GM19351 (cell line): ENCODE measurements around the gene MPDU1.

Experiments used
- ATAC-seq: cut with Tn5 transposase; IDR thresholded peaks from one replicate; pipeline ENCODE4 v1.9.1; 2021; ENCODE audit warnings: mild to moderate bottlenecking, moderate library complexity; ENCODE audit not compliant: unreplicated experiment

The MPDU1 gene

GRCh38 chr17:7560172-7561027 is 23.3 kb upstream of the MPDU1 start:
- ATAC-seq: no peak

GRCh38 chr17:7561028-7561575 is 22.6 kb upstream of the MPDU1 start:
- ATAC-seq: peak; percentile 69

- peak; percentile 68 for ATAC-seq
Measured at GRCh38 chr17:7561589-7562207, 22.0 kb upstream of the MPDU1 start, which contains the start of gene SENP3. Gene SENP3, plus strand, starts transcription at chr17:7561919. Its CDS starts 1,158 bp downstream, at chr17:7563077.

DNA sequence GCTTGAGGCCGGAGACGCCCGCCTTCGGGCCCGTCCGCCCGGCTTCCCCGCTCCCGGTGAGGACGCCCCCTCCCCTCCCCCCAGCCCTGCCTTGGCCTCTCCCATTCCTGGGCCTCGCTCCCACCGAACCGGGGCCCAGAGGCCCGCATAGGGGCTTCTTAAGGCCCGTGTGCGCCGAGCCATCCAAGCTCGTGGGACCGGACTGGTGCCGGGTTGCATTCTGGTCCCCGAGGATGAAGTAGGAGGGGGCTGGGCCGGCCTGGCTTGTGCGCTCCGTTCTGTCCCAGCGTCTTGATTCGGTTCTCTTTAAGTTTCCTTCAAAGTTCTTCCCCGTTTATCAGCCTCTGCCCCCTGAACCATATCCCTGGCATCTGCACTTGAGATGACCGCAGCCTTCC is 21.4 kb upstream of the MPDU1 start:
- no peak for ATAC-seq

DNA sequence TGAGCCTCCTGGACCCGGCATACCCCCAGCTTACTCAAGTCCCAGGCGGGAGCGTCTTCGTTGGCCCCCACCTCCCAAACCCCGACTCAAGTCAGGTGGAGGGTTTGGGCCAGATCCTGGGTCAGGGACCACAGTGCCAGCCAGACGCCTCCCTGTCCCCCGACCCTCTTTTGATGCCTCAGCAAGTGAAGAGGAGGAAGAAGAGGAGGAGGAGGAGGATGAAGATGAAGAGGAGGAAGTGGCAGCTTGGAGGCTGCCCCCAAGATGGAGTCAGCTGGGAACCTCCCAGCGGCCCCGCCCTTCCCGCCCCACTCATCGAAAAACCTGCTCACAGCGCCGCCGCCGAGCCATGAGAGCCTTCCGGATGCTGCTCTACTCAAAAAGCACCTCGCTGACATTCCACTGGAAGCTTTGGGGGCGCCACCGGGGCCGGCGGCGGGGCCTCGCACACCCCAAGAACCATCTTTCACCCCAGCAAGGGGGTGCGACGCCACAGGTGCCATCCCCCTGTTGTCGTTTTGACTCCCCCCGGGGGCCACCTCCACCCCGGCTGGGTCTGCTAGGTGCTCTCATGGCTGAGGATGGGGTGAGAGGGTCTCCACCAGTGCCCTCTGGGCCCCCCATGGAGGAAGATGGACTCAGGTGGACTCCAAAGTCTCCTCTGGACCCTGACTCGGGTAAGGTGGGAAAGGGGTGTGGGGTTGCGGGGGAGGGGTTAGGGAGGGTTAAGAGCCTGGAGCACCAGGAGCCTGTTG is 20.4 kb upstream of the MPDU1 start:
- ATAC-seq: no peak

- no peak for ATAC-seq
Measured at GRCh38 chr17:7569571-7569970, 14.1 kb upstream of the MPDU1 start.

DNA sequence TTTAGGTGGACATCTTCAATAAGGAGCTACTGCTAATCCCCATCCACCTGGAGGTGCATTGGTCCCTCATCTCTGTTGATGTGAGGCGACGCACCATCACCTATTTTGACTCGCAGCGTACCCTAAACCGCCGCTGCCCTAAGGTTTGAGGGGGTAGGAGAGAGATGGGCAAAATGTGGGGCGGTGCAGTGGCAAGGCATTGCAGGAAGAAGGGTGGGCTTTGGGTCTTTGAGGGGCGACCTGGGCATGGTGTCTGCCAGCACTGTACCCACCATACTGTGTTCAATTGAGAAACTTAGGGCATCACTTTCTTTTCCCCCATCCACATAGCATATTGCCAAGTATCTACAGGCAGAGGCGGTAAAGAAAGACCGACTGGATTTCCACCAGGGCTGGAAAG is 13.3 kb upstream of the MPDU1 start:
- ATAC-seq: no peak

- peak; percentile 87 for ATAC-seq
Measured at GRCh38 chr17:7572338-7572587, 11.4 kb upstream of the MPDU1 start.

- ATAC-seq: peak; percentile 1
Measured at GRCh38 chr17:7572588-7573323, 10.9 kb upstream of the MPDU1 start.

DNA sequence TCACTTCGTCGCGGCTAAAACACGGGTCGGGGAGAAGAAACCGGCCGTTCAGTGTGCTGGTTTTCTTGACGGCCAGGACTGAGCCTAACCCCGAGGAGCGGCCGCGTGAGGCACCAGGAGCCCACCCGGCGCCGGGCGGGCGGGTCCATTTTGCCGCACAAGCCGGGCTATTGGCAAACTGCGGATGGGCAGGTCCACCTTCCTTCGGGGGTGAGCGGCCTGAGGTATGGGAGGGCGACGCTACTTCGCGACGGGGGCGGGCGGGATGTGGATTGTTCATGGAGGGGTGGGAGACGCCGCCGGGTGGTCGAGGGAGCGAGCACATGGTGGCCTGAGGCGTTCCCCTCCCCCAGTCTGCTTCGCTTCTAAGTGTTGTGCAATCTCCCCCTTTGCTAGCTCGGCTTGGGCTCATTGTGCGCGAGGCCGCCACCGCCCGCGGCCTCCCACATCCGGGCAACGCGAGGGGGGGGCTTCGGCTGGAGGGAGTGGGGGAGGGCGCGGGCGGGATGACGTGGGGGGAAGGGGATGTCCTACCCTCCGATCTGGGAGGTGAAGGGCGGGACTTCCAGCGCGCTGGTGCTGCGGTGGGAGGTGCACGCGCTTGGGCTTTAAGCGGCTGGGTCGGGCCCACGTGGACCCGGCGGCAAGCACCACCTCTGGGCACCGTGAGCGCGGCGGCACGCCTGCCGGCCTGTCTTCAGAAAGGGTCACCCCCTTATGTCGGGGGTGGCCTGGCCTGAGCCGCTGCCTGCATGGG is 10.2 kb upstream of the MPDU1 start:
- ATAC-seq: no peak

DNA sequence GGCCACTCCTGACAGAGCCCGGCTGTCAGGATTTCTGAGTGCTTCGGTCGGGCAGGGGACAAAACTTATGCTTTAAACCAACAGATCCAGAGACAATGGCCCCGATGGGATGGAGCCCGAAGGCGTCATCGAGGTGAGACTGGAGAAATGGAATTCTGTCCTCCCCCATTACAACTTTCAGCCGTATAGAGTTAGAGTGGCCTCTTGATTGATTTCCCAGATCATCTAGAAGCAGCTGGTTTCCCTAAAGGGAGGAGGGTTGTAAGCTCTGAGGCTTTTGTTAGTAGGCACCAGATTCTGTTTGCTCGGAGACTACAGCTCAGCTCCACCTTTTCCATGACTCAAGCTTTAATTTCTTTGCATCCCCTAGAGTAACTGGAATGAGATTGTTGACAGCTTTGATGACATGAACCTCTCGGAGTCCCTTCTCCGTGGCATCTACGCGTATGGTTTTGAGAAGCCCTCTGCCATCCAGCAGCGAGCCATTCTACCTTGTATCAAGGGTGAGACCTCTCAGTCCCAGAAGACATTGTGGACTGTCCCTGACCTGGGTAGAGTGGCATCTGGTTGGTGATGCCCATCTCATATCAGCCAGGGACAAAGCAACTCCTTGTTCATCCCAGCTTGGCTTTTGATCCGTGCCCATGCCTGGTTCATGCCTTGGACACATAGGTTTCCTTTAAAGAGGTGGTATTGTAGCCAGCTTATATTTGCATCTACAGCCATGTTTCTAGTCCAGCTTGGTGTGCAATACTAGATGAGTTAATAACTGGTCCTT is 9.3 kb upstream of the MPDU1 start:
- no peak for ATAC-seq

DNA sequence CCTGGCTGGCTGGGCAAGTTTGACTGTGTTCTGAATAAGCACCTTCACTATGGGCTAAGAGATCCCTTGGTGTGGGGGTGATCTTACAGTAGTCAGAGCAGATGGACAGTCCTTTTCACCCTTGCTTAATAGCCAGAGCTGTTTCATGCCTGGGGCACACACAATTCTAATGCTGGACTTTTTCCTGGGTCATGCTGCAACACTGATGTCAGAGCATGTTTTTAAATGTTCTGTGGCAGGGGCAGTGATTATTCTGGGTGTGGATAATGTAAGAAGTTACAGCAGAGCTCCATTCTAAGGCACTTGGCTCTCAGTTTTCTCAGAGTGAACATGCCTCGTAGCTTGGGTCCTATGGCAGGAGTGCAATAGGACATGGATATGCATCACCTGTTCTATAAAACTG is 8.2 kb upstream of the MPDU1 start:
- no peak for ATAC-seq

- no peak for ATAC-seq
Measured at GRCh38 chr17:7575959-7576358, 7.7 kb upstream of the MPDU1 start.

DNA sequence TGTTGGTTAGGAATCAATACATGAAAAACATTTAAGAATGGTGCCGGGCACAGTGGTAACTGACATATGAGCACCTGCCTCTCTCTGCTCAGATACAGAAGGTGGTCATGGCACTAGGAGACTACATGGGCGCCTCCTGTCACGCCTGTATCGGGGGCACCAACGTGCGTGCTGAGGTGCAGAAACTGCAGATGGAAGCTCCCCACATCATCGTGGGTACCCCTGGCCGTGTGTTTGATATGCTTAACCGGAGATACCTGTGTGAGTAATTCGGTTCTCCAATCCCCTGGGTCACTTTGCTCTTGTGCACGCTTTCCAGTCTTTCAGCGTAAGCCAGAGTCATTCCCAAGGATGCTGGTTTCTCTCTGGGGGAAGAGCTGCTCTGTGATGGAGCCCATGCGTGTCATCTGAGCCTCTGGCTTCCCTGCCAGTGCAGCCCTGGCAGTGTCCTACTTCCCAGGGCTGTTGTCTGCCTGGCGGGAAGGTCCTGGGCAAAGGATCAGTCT is 7.2 kb upstream of the MPDU1 start:
- ATAC-seq: no peak

GRCh38 chr17:7577327-7578199 is 6.1 kb upstream of the MPDU1 start:
- ATAC-seq: no peak

DNA sequence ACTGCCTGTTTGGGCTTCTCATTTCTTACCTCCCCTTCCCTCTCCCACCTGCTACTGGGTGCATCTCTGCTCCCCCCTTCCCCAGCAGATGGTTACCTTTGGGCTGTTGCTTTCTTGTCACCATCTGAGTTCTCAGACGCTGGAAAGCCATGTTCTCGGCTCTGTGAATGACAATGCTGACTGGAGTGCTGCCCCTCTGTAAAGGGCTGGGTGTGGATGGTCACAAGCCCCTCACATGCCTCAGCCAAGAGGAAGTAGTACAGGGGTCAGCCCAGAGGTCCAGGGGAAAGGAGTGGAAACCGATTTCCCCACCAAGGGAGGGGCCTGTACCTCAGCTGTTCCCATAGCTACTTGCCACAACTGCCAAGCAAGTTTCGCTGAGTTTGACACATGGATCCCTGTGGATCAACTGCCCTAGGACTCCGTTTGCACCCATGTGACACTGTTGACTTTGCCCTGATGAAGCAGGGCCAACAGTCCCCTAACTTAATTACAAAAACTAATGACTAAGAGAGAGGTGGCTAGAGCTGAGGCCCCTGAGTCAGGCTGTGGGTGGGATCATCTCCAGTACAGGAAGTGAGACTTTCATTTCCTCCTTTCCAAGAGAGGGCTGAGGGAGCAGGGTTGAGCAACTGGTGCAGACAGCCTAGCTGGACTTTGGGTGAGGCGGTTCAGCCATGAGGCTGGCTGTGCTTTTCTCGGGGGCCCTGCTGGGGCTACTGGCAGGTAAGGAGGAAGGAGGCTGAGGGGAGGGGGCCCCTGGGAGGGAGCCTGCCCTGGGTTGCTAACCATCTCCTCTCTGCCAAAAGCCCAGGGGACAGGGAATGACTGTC is 4.4 kb upstream of the MPDU1 start, which contains the start of gene CD68:
TSS of gene CD68 (plus strand) at position 638 of the 833 bp plus-strand sequence. CDS start at position 678, 40 bp downstream.
- peak; percentile 52 for ATAC-seq
